H1 (cell line): ENCODE results near the gene VPS72. TPM values are rescaled to one million over a fixed set of nuclear protein-coding genes. Genes with fewer than 3 reads are reported as not detected.
A peak's percentile ranks its signal among the peaks of the same experiment; 100 is the strongest.

Experiments used
- CTCF ChIA-PET: fragments of 300-600 bp; sonication (Branson Sonifier 250); formaldehyde crosslinking; loops from one replicate; lab custom pipeline; 2021; ENCODE audit not compliant: partially characterized antibody; lab: Charles Lee
- POLR2A ChIA-PET: fragments of 300-600 bp; sonication (Branson Sonifier 250); formaldehyde crosslinking; loops from one replicate; lab custom pipeline; 2021; ENCODE audit warnings: inconsistent platforms; ENCODE audit not compliant: partially characterized antibody; lab: Charles Lee
- DNase-seq, 2 experiments: peaks; one replicate each; pipeline versions ENCODE4 v3.0.0 to v3.0.0-alpha.2; 2010 to 2022; ENCODE audit warnings: low spot score in 2 of 2, low read depth in 1 of 2, mixed read lengths in 1 of 2
- FAIRE-seq: peaks from 2 replicates; lab custom pipeline; 2011; peaks lifted over from hg19 to GRCh38; lab: Jason Lieb, UNC
- H2AFZ ChIP-seq: 2 replicates; pipeline ENCODE4 v1.8.1; 2012; ENCODE audit warnings: low read length, inconsistent platforms
- H2AK5ac ChIP-seq: 2 replicates; pipeline ENCODE4 v1.6.1; 2013; ENCODE audit warnings: low read depth, low read length
- H2BK120ac ChIP-seq: replicated peaks from 2 replicates; pipeline ENCODE3; 2013; ENCODE audit warnings: low read depth, low read length, inconsistent platforms
- H2BK12ac ChIP-seq: 2 replicates; pipeline ENCODE4 v1.6.1; 2013; ENCODE audit warnings: low read depth, low read length
- H2BK15ac ChIP-seq: 2 replicates; pipeline ENCODE4 v1.6.1; 2013; ENCODE audit warnings: low read length
- H2BK20ac ChIP-seq: 2 replicates; pipeline ENCODE4 v1.6.1; 2013; ENCODE audit warnings: low read length
- H2BK5ac ChIP-seq: 2 replicates; pipeline ENCODE4 v1.6.1; 2013; ENCODE audit warnings: low read depth, low read length
- H3K14ac ChIP-seq: 2 replicates; pipeline ENCODE4 v1.6.1; 2013; ENCODE audit warnings: inconsistent platforms; ENCODE audit not compliant: insufficient read length
- H3K18ac ChIP-seq: 2 replicates; pipeline ENCODE4 v1.6.1; 2013; ENCODE audit warnings: low read length; ENCODE audit errors: extremely low read depth
- H3K23ac ChIP-seq: 2 replicates; pipeline ENCODE4 v1.6.1; 2013; ENCODE audit warnings: inconsistent platforms; ENCODE audit not compliant: insufficient read length
- H3K23me2 ChIP-seq: 2 replicates; pipeline ENCODE4 v1.6.1; 2013; ENCODE audit warnings: low read depth, low read length
- H3K27ac ChIP-seq: 2 replicates; pipeline ENCODE4 v1.6.1; 2011; ENCODE audit warnings: low read depth, low read length, inconsistent platforms
- H3K27me3 ChIP-seq, 4 experiments: replicated peaks in 1 of 4; 1 replicate in 1 of 4; 2 replicates in 3 of 4; pipeline versions ENCODE4 v1.6.1 to v1.8.1; 2011 to 2013; ENCODE audit warnings: low read length in 3 of 4, mild to moderate bottlenecking in 3 of 4, inconsistent platforms in 2 of 4, mixed read lengths in 2 of 4, moderate library complexity in 1 of 4; ENCODE audit not compliant: control insufficient read depth in 3 of 4, insufficient read depth in 3 of 4; ENCODE audit errors: extremely low read depth in 1 of 4
- H3K36me3 ChIP-seq, 4 experiments: 2 replicates each; pipeline versions ENCODE4 v1.6.1 to v1.8.1; 2011 to 2013; ENCODE audit warnings: mild to moderate bottlenecking in 4 of 4, low read length in 3 of 4, moderate library complexity in 2 of 4, control low read depth in 1 of 4, inconsistent platforms in 1 of 4; ENCODE audit not compliant: insufficient read depth in 4 of 4, control insufficient read depth in 2 of 4
- H3K4ac ChIP-seq: replicated peaks from 2 replicates; pipeline ENCODE3; 2013; ENCODE audit warnings: low read length, low read depth, mixed read lengths, inconsistent platforms; ENCODE audit not compliant: insufficient read length
- H3K4me1 ChIP-seq, 4 experiments: replicated peaks in 1 of 4; 1 replicate in 1 of 4; 2 replicates in 3 of 4; pipeline versions ENCODE4 v1.6.1 to v1.8.1; 2011 to 2013; ENCODE audit warnings: low read length in 3 of 4, inconsistent platforms in 2 of 4, mixed read lengths in 1 of 4; ENCODE audit not compliant: insufficient read depth in 4 of 4, control insufficient read depth in 3 of 4
- H3K4me2 ChIP-seq, 2 experiments: 2 replicates each; pipeline versions ENCODE4 v1.6.1 to v1.8.1; 2011 to 2013; ENCODE audit warnings: low read depth in 2 of 2, low read length in 2 of 2, control low read depth in 1 of 2, inconsistent platforms in 1 of 2, mild to moderate bottlenecking in 1 of 2; ENCODE audit not compliant: insufficient read depth in 1 of 2
- H3K4me3 ChIP-seq, 4 experiments: fragments of 200-600, 300-600 bp in 1 of 4; sonication (generic), shearing (Covaris generic), sonication (Bioruptor Twin) in 1 of 4; 2 replicates each; pipeline versions ENCODE4 v1.5.1 to v1.8.1; 2011 to 2016; ENCODE audit warnings: low read length in 4 of 4, low read depth in 3 of 4, control low read depth in 2 of 4, inconsistent platforms in 2 of 4, mild to moderate bottlenecking in 2 of 4, mixed read lengths in 1 of 4, moderate library complexity in 1 of 4; ENCODE audit not compliant: insufficient read depth in 2 of 4; ENCODE audit errors: extremely low read depth in 1 of 4
- H3K56ac ChIP-seq: replicated peaks from 2 replicates; pipeline ENCODE3; 2013; ENCODE audit warnings: low read depth, mild to moderate bottlenecking, mixed read lengths, low read length, inconsistent platforms; ENCODE audit not compliant: insufficient read length
- H3K79me1 ChIP-seq: 2 replicates; pipeline ENCODE4 v1.6.1; 2013; ENCODE audit warnings: low read depth, low read length, control low read depth
- H3K79me2 ChIP-seq, 2 experiments: 2 replicates each; pipeline versions ENCODE4 v1.6.1 to v1.8.1; 2012 to 2013; ENCODE audit warnings: low read length in 2 of 2, mild to moderate bottlenecking in 2 of 2, inconsistent platforms in 1 of 2; ENCODE audit not compliant: insufficient read depth in 2 of 2, control insufficient read depth in 1 of 2
- H3K9ac ChIP-seq, 4 experiments: replicated peaks in 1 of 4; 1 replicate in 1 of 4; 2 replicates in 3 of 4; pipeline versions ENCODE4 v1.6.1 to v1.8.1; 2011 to 2013; ENCODE audit warnings: low read depth in 3 of 4, low read length in 3 of 4, control low read depth in 2 of 4, mild to moderate bottlenecking in 2 of 4, moderate library complexity in 2 of 4, inconsistent platforms in 1 of 4; ENCODE audit errors: extremely low read depth in 1 of 4
- H3K9me3 ChIP-seq, 2 experiments: 2 replicates each; pipeline versions ENCODE4 v1.6.1 to v1.8.1; 2012 to 2013; ENCODE audit warnings: mild to moderate bottlenecking in 2 of 2, moderate library complexity in 2 of 2, control low read depth in 1 of 2, inconsistent platforms in 1 of 2, low read depth in 1 of 2, low read length in 1 of 2, mixed read lengths in 1 of 2; ENCODE audit not compliant: insufficient read depth in 2 of 2
- H4K20me1 ChIP-seq, 2 experiments: replicated peaks in 1 of 2; 2 replicates each; pipeline versions ENCODE3 to v1.8.1; 2011 to 2013; ENCODE audit warnings: inconsistent platforms in 2 of 2, low read length in 2 of 2, mild to moderate bottlenecking in 1 of 2; ENCODE audit not compliant: insufficient read depth in 2 of 2, control insufficient read depth in 1 of 2
- H4K5ac ChIP-seq: 2 replicates; pipeline ENCODE4 v1.6.1; 2013; ENCODE audit warnings: low read length, low read depth, mixed read lengths, inconsistent platforms; ENCODE audit not compliant: insufficient read length
- H4K8ac ChIP-seq: 2 replicates; pipeline ENCODE4 v1.8.0; 2013; ENCODE audit warnings: mild to moderate bottlenecking, moderate library complexity, low read length, inconsistent platforms; ENCODE audit not compliant: insufficient read depth; ENCODE audit errors: extremely low read depth
- H4K91ac ChIP-seq: replicated peaks from 2 replicates; pipeline ENCODE3; 2013; ENCODE audit warnings: low read length, mixed read lengths, inconsistent platforms; ENCODE audit not compliant: insufficient read length
- CTBP2 ChIP-seq: IDR thresholded peaks from 2 replicates; pipeline ENCODE4 v1.7.0; 2011; ENCODE audit warnings: borderline replicate concordance, mild to moderate bottlenecking, moderate library complexity, mixed read lengths, low read length; ENCODE audit not compliant: insufficient read depth, insufficient read length
- GABPA ChIP-seq: IDR thresholded peaks from 2 replicates; pipeline ENCODE4 v1.6.1; 2011; ENCODE audit warnings: mild to moderate bottlenecking, low read length, moderate library complexity, borderline replicate concordance; ENCODE audit not compliant: insufficient read depth
- TAF1 ChIP-seq: IDR thresholded peaks from 2 replicates; pipeline ENCODE4 v1.6.1; 2011; ENCODE audit warnings: mild to moderate bottlenecking, low read depth, low read length
- ZNF274 ChIP-seq: IDR thresholded peaks from 2 replicates; pipeline ENCODE4 v1.7.0; 2012; ENCODE audit warnings: low read length, borderline replicate concordance; ENCODE audit errors: extremely low read depth
- WGBS, 2 experiments: shearing (Covaris generic) in 1 of 2; methylation state at CpG; one replicate each; pipeline versions ENCODE4 v1.1.6 to v1.1.7; 2013 to 2015; ENCODE audit warnings: low lambda C conversion rate in 2 of 2, mixed read lengths in 2 of 2, inconsistent platforms in 1 of 2, low coverage in 1 of 2, missing lambda C conversion rate in 1 of 2; ENCODE audit not compliant: insufficient replicate concordance in 2 of 2, insufficient coverage in 1 of 2, insufficient read length in 1 of 2; ENCODE audit errors: extremely low coverage in 1 of 2, missing lambda C conversion rate in 1 of 2; 5-methylcytosine and 5-hydroxymethylcytosine counted together
- polyA plus RNA-seq, 7 experiments: library from polyadenylated mRNA; depleted of rRNA in 3 of 7; stranded (reverse) in 5 of 7; unstranded in 2 of 7; fragments of >200 nt in 5 of 7; fragments of 200-250 nt in 2 of 7; gene quantifications; 1 replicate in 5 of 7; 2 replicates in 1 of 7; 4 replicates in 1 of 7; pipeline versions ENCODE4 v1.2.1 to v1.2.3, GENCODE V29; 2011 to 2013; ENCODE audit warnings: missing spikeins in 2 of 7, mixed read lengths in 2 of 7
- total RNA-seq: library from RNA; stranded (reverse); fragmentation: NEBNext Ultra II Directional; extraction: Animal tissue kit (Norgen Biotek cat#: 25700); gene quantifications from 2 replicates; pipeline ENCODE4 v1.2.1, GENCODE V29; 2021

VPS72 gene
- total and polyA plus RNA-seq, 2 of the 8 experiments (the other 6 are each of a cell fraction or from before 2014, with no cell fraction given): 86.6 to 121 TPM

DNA sequence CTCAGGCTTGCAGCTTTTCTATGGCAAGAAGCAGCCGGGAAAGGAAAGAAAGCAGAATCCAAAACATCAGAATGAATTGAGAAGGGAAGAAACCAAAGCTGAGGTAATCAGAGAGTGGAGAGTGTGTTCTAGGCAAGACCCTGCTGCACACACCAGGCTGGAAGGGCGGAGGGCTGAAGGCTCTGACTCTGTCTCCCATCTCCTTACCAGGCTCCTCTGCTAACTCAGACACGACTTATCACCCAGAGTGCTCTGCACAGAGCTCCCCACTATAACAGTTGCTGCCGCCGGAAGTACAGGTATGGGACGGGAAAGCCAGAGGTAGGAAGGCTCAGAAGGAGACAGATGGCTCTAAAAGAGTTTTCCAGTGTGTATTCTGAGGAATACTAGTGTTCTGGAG, 22.9 kb downstream of the VPS72 start:
- H2BK15ac ChIP-seq: no peak overlapping the region
- H2BK120ac ChIP-seq: no peak overlapping the region
- peak overlapping the region in 3 of 4 experiments; percentile 92 to 99 (median 98); a peak in 7 of 8 replicates for H3K4me3 ChIP-seq
- H3K36me3 ChIP-seq: peaks cover 0 to 8% (median 2%) of the 10 kb centered on the region in 4 experiments; a peak in 3 of 8 replicates
- no peak overlapping the region for H3K23ac ChIP-seq
- ChIA-PET CTCF (interaction anchor here (0.6 to 2.0 kb wide), 3 partner anchors 8 to 474 kb away, joined by 3 to 7 read pairs (median 3); partner anchors contain the start of gene TMOD4), POLR2A (interaction anchor here (0.9 to 2.4 kb wide), 7 partner anchors 8 to 114 kb away, joined by 3 to 13 read pairs (median 5); partner anchors contain the start of genes PSMD4 and TMOD4)
- FAIRE-seq: no peak
- H3K79me2 ChIP-seq: peaks cover 0 to 12% of the 10 kb centered on the region in 2 experiments; a peak in 2 of 4 replicates
- H3K9me3 ChIP-seq: no peaks in the 10 kb centered on the region
- H4K20me1 ChIP-seq: no peaks in the 10 kb centered on the region
- no peak for DNase-seq
- no peak overlapping the region for H2AFZ ChIP-seq
- no peak overlapping the region for H2AK5ac ChIP-seq
- no peak overlapping the region for H4K5ac ChIP-seq
- TF ChIP-seq TAF1: no peak
- TF ChIP-seq GABPA: no peak
- no peak for TF ChIP-seq ZNF274
- TF ChIP-seq CTBP2: no peak
- H3K14ac ChIP-seq: no peak overlapping the region
- 86% methylated on average over 6 of the region's 6 CpGs; no CpG with 5 or more reads in 1 of the 2 experiments for WGBS, 2 experiments
- no peak overlapping the region for H2BK20ac ChIP-seq
- H3K4me2 ChIP-seq: peak overlapping the region; percentile 86 to 89
- H3K4ac ChIP-seq: no peak overlapping the region
- H3K18ac ChIP-seq: no peak overlapping the region
- no peaks in the 10 kb centered on the region for H3K27me3 ChIP-seq
- H3K27ac ChIP-seq: no peak overlapping the region
- H3K23me2 ChIP-seq: peaks cover 17% of the 10 kb centered on the region
- H3K9ac ChIP-seq: peak overlapping the region in 1 of 4 experiments; percentile 81; a peak in 1 of 7 replicates
- H3K79me1 ChIP-seq: 0 out of 2 replicates have a peak, but pooled peaks cover 3% of the 10 kb centered on the region
- no peak overlapping the region; the same call in 1 of the 2 replicates for H4K8ac ChIP-seq
- H2BK5ac ChIP-seq: no peak overlapping the region
- H3K56ac ChIP-seq: no peak overlapping the region
- peaks cover 5 to 10% (median 5%) of the 10 kb centered on the region in 4 experiments for H3K4me1 ChIP-seq
- H2BK12ac ChIP-seq: no peak overlapping the region; the same call in 1 of the 2 replicates
- no peak overlapping the region for H4K91ac ChIP-seq
